Measurements from ENCODE around the gene CD247. TPM values are rescaled to one million over a fixed set of nuclear protein-coding genes. Genes with fewer than 3 reads are reported as not detected.

The CD247 gene
- total RNA-seq, 2 donors from 2014 or later: 0.79 to 1.1 TPM

DNA sequence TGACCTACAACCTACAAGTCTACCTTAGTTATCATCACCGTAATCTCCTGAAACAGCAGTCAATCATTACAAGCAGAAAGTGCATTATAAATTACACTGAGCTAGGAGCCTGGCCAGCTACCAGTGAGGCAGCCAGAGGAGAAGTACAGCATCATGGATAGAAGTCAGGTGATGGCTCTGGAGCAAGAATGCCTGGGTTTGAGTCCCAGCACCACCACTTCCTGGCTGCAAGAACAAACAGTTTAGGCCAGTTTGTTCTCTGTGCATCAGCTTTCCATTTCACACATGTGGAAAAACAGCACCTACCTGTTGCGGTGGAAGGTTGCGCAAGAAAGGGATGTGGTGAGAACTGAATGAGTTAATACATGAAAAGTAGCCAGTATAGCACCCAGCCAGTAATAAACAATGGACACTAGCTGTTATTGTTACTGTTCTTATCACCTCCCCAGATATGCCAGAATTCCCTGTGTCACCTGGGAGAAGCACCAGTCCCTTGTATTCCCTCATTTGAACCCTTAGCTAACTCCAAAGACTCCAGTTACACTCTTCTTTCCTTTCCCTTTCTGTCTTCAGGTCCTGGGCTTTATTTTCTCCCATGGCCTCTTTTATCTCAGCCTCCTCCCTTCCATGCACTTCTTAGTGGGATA, 26.2 kb upstream of the CD247 start:
- H3K4me3 ChIP-seq: no peak overlapping the region
- no peaks in the 10 kb centered on the region for H3K27me3 ChIP-seq
- H3K4me1 ChIP-seq: peaks cover 0 to 11% of the 10 kb centered on the region in 2 donors
- no peak overlapping the region for H3K27ac ChIP-seq
- no peaks in the 10 kb centered on the region for H3K9me3 ChIP-seq
- TF ChIP-seq, protein P1, sequence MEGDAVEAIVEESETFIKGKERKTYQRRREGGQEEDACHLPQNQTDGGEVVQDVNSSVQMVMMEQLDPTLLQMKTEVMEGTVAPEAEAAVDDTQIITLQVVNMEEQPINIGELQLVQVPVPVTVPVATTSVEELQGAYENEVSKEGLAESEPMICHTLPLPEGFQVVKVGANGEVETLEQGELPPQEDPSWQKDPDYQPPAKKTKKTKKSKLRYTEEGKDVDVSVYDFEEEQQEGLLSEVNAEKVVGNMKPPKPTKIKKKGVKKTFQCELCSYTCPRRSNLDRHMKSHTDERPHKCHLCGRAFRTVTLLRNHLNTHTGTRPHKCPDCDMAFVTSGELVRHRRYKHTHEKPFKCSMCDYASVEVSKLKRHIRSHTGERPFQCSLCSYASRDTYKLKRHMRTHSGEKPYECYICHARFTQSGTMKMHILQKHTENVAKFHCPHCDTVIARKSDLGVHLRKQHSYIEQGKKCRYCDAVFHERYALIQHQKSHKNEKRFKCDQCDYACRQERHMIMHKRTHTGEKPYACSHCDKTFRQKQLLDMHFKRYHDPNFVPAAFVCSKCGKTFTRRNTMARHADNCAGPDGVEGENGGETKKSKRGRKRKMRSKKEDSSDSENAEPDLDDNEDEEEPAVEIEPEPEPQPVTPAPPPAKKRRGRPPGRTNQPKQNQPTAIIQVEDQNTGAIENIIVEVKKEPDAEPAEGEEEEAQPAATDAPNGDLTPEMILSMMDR (IDR thresholded peaks at IDR 0.05): no peak
- no peak for DNase-seq (ENCODE audit: low spot score)
- H3K36me3 ChIP-seq: peaks cover 39% of the 10 kb centered on the region

GRCh38 chr1:167543199-167543990, 25.1 kb upstream of the CD247 start:
- TF ChIP-seq, protein P1 (IDR thresholded peaks at IDR 0.05): no peak
- Histone ChIP-seq H3K27me3 (no peaks in the 10 kb centered on the region), H3K27ac (no peak overlapping the region), H3K4me1 (peaks cover 0 to 5% of the 10 kb centered on the region in 2 donors), H3K9me3 (no peaks in the 10 kb centered on the region), H3K36me3 (peaks cover 39% of the 10 kb centered on the region), H3K4me3 (no peak overlapping the region)
- no peak for DNase-seq (ENCODE audit: low spot score)

- H3K27ac ChIP-seq: no peak overlapping the region
- H3K4me1 ChIP-seq: peaks cover 0 to 5% of the 10 kb centered on the region in 2 donors
- TF ChIP-seq, protein P1 (IDR thresholded peaks at IDR 0.05): no peak
- peaks cover 32% of the 10 kb centered on the region for H3K36me3 ChIP-seq
- no peaks in the 10 kb centered on the region for H3K27me3 ChIP-seq
- no peak overlapping the region for H3K4me3 ChIP-seq
- no peaks in the 10 kb centered on the region for H3K9me3 ChIP-seq
- DNase-seq (ENCODE audit: low spot score): no peak
Measured at GRCh38 chr1:167542109-167543032, 24.0 kb upstream of the CD247 start.

DNA sequence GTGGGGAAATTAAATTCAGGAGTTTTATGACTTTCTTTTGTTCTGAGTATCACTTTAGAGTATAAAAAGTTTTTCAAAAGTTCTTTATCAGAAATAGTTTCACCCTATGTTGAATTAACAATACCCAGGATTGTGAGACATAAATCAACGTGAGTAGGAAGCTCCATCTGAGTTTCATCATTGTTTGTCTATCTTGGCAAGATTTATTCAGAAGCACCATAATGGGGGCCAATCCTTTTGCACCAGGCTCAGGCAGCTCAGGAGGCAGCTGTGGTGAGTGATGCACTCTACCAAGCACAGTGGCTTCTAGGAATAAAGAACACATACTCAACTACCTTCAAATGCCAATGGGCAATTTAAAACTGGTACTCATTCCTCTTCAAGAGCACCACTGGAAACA, 23.3 kb upstream of the CD247 start:
- TF ChIP-seq, protein P1 (IDR thresholded peaks at IDR 0.05): no peak
- no peak overlapping the region for H3K4me3 ChIP-seq
- H3K27ac ChIP-seq: no peak overlapping the region
- peaks cover 0 to 5% of the 10 kb centered on the region in 2 donors for H3K4me1 ChIP-seq
- H3K27me3 ChIP-seq: no peaks in the 10 kb centered on the region
- no peak for DNase-seq (ENCODE audit: low spot score)
- peaks cover 32% of the 10 kb centered on the region for H3K36me3 ChIP-seq
- H3K9me3 ChIP-seq: no peaks in the 10 kb centered on the region

DNA sequence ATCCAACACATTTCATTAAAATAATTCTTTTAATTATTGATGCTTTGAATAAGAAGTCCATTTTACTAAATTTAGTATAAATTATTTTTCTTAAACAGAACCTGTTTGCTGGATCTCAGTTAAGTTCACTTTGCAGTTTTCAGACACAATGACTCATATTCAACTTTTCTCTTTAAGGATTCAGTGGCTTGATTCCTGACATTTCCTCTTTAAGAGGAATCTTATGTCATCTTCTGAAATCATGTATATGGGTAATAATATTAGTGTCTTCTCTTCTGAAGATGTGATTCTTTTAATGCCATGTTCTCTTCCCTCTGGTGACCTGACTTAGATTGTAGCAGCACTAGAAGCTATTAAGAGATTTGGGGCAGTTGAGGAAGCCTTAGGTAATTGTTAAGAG, 22.7 kb upstream of the CD247 start:
- Histone ChIP-seq H3K36me3 (peaks cover 28% of the 10 kb centered on the region), H3K9me3 (no peaks in the 10 kb centered on the region), H3K27ac (no peak overlapping the region), H3K4me1 (peaks cover 0 to 5% of the 10 kb centered on the region in 2 donors), H3K27me3 (no peaks in the 10 kb centered on the region), H3K4me3 (no peak overlapping the region)
- TF ChIP-seq, protein P1 (IDR thresholded peaks at IDR 0.05): no peak
- DNase-seq (ENCODE audit: low spot score): no peak

Measured in right atrium auricular region (tissue), 2 donors.